ENCODE results near the gene PFN4.
"Not testable (repeated sequence)": the region's sequence is repeated elsewhere in the genome, so short reads cannot be mapped to it uniquely, and the experiment has no call there.

The PFN4 gene, protein sequence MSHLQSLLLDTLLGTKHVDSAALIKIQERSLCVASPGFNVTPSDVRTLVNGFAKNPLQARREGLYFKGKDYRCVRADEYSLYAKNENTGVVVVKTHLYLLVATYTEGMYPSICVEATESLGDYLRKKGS

DNA sequence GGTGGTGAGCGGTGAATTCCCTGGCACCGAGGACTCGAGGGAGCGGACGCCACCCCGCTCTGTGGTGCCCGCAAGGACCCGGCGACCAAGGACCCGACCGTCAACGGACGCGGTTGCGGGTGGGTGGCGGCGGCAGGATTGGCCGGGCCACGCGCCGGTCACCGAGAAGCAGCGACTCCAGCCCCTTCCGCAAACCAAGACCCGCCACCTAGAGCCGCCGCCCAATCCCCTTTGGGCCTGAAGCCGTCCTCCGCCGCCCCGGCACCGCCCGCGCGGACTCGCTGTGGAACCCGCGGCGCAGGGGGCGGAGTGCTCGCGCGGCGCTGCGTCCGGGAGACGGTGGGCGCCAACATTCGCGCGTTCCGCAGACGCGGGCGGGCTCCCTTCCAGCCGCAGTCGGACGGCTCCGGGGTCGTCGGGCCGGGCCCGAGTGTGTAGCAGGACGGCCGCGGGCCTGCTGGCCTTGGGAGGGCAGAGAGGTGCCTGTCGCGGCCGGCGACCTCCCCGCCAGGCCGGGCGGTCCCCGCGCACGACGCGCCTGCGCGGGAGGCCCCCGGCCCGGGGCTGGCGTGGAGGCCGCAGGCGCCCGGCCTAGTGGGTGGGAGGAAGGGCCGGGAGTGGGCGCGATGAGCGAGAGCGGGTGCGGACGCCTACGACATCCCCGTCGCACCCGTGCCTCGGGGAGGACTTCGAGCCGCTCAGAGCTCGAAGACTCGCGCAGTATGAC lies at the start of gene PFN4, which contains the start of gene FAM228B:
TSS of gene PFN4 (minus strand) at position 140 of the 727 bp plus-strand sequence. CDS start 799 bp downstream, outside the sequence.
TSS of gene FAM228B (plus strand) at position 275 of the 727 bp plus-strand sequence. CDS start 893 bp downstream, outside the sequence.
- peak; percentile 19 to 68 (median 34) for DNase-seq (ENCODE audit: low read depth in 3 of 3)

DNA sequence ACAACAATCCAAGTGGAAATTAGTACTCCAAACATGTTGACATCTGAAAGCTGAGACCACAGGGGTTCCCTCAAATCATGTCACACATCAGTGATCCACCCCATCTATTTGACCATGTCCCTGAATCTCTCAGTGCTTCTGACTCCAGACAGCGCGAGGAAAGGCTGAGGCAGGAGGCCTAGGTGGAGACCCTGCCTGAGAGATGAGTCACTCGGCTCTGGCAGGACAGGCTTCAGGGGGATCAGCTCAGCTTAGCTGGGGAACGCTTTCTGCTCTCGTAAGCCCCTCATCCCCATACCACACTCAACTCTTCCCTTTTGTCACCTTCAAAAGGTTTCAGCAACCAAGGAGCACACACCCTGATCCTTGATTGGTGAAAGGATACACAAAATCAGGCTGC lies 45.9 kb upstream of the PFN4 start:
- no peak for DNase-seq (ENCODE audit: low read depth in 3 of 3)

DNA sequence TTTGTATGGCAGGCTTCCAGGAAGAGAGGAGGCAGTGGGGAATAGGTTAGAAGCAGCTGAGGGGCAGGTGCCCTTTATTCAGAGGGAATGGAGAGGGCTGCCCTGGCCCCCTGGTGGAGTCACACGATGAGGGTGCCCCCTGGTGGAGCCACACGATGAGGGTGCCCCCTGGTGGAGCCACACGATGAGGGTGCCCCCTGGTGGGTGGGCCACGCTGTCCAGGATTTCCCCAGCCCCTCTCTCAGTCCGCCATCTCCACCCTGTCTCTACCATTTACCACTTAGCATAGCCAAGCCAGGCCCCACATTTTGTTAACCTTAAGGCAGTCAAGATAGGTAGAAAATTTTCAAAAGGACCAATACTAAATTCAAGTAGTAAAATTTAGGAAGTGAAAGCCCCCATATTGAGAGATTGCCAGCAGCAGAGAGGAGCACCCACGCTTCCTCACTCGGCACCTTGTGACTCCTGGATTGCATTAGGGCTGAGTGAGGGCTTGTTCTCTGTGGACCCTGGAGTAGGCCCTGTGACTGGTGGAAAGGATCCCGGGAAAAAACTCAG lies 41.4 kb upstream of the PFN4 start:
- DNase-seq (ENCODE audit: low read depth in 3 of 3) = peak in 1 of 3 experiments; percentile 39

DNA sequence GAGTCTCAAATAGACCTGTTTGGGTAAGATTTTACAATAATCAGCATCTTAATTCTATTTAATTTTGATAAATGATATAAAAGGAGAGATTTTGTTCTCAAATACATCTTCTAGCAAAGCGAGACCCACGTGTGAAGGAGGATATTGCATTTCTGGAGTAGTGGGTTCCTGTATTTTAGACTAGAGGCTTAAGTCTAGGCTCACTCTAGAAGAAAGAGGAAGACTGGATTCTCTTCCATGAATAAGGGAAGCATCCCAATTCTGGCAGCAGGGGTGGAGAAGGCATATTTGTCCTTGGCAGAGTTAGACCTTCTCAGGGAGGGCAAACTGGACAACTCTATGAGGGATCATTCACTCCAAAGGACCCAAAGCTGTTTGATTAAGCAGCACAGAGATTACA lies 40.5 kb upstream of the PFN4 start:
- DNase-seq (ENCODE audit: low read depth in 3 of 3) = no peak

DNA sequence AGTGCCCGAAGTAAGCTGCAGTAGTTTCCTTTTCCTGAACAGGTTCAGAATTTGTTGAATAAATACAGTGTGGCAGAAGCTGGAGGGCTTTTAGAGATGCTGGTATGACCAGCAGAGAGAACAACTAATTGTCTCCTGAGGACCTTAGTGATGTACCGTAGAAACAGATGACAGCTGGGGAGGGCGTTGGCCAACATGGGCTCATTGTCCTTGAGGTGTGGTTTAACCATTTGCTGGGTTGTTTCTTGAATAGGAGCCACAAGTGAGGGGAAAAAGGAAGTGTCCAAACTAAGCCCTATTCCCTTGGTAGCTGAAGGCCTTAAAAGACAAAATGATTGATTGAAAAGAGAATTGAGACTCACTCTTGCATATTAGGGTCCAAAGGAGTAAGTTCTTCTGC lies 40.1 kb upstream of the PFN4 start:
- DNase-seq (ENCODE audit: low read depth in 3 of 3) = no peak

DNA sequence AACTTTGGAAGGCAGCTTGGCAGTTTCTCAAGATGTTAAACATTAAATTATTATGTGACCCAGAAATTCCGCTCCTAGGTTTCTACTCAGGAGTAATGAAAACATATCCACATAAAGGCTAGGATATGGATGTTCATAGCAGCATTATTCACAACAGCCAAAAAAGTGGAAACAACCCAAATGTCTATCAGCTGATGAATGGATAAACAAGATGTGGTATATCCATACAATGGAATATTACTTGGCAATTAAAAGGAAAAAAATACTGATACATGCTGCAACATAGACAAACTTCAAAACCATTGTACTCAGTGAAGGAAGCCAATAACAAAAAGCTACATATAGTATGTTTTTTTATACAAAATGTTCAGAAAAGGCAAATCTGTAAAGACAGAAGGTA lies 39.4 kb upstream of the PFN4 start:
- no peak for DNase-seq (ENCODE audit: low read depth in 3 of 3)

DNA sequence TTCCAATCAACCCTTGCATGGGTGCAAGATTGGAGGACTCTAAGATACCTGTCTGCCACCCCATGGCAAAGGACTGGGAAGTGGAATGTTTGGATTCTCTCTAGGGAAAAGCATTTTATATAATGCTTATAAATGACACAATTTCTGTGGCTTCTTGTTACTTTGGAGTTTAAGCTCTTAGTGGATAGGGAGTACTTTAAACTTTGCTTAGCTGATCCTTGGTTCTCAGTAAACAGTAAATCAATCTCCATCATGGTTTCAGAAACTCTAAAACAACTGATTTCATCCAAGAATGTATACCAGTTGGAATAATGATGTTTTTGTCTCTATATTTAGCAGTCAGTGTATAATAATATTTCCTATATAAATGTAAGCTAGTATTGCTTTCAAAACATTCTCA lies 37.6 kb upstream of the PFN4 start:
- no peak for DNase-seq (ENCODE audit: low read depth in 3 of 3)

DNA sequence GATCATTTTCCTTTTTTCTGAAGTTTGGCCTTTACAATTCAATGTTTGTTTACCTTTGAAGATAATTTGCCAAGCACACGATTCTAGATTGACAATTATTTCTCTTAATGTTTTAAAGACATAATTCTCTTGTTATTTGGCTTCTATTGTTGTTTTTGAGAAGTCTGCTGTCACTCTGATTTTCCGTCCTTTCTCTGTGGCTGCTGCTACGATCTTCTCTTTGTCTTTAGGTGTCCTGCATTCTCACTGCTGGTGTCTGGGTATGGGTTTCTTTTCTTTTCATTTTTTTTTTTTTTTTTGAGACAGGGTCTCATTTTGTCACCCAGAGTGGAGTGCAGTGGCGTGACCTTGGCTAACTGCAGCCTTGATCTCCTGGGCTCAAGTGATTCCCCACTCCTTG lies 36.6 kb upstream of the PFN4 start:
- DNase-seq (ENCODE audit: low read depth in 3 of 3) = no peak

DNA sequence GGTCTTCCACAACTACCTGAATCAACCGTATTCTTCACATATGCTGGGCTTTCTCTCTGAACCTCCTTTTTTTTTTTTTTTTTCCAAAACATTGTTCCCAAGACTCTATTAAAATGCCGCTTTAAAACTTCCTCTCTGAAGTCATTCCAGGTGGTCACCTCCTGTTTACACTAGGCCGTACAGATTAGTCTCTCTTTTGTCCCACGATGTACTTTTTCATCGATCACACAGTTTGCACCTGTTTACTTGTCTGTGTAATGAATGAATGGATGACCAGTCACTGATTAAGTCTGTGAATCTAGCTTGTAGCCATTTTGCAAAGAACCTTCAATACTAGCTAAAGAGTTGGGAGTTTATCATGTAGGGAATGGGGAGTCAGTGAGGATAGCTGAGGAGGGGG lies 35.0 kb upstream of the PFN4 start:
- DNase-seq (ENCODE audit: low read depth in 3 of 3) = no peak

DNA sequence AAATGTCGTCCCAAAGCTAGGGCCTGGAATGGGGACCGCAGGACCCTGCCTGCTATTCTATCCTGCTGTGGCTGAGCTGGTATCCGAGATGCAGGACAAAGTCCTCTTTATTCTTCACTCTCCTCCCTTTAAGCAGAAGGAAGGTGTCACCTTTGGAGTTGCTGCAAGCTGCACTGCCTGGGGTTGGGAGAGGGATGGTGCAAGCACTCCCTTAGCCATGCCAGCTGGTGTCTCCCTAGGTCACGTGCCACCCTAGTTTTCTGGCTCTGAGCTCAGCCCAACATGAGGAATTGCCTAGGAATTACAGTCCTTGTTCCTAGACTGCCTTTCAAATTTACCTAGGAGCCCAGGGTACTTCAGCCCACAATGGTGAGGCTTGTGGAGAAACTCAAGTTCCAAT lies 30.3 kb upstream of the PFN4 start:
- DNase-seq (ENCODE audit: low read depth in 3 of 3) = no peak

DNA sequence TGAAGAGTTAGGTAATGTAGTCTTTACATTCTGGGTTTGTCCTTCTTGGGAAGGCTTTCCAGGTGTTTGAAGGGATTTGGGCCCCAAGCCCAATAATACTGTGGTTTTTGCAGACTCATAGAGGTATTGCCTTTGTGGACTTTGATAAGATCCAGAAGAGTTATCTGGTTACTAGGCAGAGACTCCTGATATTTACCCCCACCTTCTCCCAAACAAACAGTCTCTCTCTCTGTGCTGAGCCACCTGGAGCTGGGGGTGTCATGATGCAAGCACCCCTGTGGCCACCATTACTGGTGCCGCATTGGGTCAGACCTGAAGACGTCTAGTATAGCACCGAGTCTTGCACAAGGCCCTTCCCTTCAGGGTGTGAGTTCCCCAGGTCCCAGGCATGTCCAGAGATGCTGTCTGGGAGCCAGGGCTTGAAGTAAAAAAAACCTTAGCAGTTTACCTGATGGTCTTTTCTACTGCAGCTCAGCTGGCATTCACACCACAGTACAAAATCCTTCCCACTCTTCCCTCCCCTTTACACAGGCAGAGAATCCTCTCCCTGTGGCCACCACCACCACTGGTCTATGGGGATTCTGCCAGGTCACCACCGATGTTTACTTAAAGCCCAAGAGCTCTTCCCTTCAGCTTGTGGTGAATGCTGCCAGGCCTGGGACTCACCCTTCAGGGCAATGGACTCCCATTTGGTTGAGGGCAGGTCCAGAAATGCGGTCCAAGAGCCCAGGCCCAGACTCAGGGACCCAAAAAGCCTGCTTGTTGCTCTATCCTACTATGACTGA lies 29.5 kb upstream of the PFN4 start:
- no peak for DNase-seq (ENCODE audit: low read depth in 3 of 3)

DNA sequence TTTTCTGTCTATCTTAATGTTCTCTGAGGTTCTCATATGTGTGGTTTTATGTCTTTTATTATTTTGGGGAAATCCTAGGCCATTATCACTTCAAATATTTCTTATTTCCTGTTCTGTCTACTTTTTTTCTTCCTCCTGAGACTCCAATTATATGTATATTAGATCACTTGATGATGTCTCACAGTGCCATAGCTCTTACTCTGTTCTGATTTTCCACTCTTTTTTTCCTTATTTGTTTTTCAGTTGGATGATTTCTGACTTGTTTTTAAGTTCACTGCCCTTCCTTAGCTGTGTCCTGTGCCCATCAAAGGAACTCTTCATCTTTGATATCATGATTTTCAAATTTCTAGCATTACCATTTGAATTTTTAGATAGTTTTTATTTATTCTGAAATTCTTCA lies 24.2 kb upstream of the PFN4 start:
- DNase-seq (ENCODE audit: low read depth in 3 of 3) = no peak

DNA sequence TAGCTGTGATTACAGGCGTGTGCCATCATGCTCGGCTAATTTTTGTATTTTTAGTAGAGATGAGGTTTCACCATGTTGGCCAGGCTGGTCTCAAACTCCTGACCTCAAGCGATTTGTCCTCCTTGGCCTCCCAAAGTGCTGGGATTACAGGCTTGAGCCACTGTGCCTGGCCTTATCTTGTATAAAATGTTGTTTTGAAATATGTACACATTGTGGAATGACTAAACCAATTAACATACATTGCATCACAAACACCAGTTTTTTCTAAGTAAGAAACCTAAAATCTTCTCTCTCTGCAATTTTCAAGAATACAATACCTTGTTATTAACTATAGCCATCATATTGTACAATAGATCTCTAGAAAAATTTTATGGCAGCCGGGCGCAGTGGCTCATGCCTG lies 17.2 kb upstream of the PFN4 start:
- DNase-seq (ENCODE audit: low read depth in 3 of 3) = not testable (repeated sequence)

DNA sequence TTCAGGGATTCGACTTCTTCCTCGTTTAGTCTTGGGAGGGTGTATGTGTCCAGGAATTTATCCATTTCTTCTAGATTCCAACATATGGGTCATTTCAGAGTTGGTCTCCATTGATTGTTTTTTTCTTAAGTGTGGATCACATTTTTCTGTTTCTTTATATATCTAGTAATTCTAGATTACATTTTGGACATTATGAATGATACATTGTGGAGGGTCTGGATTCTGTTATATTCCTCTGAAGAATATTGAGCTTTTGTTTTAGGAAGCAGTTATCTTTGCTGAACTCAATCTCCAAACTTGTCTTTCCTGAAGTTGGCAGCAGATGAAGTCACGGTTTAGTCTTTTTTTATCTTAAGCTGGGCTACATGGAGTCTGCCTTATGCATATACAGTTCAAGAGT lies 9.4 kb upstream of the PFN4 start:
- no peak for DNase-seq (ENCODE audit: low read depth in 3 of 3)

DNA sequence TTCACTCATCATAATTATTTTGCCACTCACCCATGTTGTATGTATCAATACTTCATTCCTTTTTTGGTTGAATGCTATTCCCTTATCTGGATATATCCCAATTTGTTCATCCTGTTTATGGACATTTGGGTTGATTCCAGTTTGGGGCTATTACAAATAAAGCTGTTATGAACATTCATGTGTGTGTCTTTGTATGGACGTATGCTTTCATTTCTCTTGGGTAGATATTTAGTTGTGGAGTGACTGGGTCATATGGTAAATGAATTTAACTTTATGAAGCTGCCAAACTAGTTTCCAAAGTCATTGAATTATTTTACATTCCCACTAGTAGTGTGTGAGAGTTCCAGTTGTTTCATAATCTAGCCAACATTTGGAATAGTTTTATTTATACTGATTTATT lies 2.8 kb upstream of the PFN4 start:
- no peak for DNase-seq (ENCODE audit: low read depth in 3 of 3)

DNA sequence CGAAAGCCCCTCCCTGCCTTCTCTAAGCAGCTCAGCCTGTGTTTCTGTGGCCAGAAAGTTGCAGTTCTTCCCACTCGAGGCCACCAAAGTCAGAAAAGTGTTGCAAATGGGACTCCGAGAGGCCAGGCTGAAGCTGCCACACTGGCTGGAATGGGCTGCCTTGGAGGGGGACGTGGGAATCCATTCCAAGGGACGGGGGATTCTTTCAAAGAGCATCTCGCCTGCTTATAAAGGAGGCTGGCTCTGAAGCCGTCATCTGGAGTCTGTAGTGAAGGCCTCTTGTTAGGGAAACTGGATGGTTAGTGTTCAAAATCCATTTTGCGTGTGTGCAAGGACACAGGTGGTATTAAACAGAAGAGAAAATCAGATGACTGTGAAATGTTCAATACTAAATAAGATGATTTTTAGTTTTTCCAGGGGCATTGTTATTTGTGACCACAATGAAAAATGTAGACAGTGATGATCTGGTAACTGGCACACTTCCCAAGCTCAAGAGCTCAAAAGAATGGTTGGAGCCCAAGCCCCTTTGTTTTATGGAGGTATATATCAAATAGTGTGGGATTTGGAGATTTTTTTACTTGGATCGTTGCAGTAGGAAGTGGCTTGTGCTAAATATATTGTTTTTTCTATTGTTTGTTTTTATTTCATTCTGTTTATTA lies 917 bp upstream of the PFN4 start:
- peak in 1 of 3 experiments; percentile 12 for DNase-seq (ENCODE audit: low read depth in 3 of 3)

DNA sequence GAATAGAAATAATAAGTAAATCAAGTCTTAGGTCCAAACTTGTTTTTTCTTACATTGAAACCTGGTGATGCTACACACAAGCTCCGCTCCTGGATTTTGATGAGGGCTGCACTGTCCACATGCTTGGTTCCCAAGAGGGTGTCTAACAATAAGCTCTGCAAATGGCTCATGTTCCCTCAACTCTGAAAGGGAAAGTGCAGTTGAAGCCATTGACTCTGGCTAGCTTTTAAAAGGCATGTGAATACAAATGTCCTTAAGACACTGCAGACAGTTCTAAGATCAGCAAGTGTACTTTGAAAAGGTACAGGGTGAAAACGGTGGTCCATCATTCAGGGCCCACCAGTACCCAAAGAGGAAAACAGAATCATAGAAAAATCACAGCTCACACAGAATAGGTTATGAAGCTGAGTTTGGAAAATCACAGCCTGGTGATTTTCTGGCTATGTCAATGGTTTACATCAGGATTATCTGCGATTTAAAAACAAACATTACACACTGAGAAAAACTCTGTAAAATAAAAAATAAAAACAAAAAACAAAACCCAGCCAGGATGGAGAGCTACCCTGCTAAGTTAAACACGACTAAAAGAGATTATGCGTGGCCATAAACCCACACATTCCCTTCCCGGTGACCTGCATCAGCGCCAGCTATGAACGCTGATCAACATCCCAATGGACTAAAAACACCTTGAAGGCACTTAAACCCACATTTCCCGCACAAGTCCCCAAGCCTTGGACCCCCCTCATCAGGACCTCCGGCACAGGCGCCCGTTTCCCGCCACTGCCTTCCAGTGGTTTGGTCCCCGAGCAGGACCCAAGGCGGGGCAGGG lies 554 bp downstream of the PFN4 start:
- DNase-seq (ENCODE audit: low read depth in 3 of 3) = no peak

DNA sequence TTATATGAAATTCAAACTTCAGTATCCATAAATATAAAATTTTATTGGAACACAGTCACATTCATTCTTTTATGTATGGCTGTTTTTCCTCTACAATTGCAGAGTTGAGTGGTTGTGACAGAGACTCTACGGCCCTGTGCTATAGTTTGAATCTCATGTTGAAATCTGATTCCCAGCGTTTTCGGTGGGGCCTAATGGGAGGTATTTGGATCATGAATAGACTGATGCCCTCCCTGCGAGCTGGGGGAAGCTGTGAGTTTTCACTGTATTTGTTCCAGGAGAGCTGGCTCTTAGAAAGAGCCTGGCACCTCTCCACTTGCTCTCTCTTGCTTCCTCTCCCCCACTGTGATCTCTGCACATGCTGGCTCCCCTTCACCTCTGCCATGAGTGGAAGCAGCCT lies 1.7 kb downstream of the PFN4 start:
- DNase-seq (ENCODE audit: low read depth in 3 of 3) = no peak

DNA sequence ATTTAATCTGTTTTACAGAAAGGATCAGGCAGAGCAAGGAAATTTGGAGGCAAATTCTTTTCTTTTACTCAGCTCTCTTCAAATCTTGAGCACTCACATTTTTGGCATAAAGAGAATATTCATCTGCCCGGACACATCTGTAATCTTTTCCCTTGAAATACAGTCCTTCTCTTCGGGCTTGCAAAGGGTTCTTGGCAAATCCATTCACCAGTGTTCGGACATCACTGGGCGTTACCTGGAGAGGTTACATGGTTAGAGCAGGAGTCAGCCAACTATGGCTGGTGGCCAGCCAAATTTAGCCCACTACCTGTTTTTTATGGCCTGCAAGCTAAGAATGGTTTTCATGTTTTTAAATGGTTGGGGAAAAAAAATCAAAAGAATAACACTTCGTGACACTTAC lies 2.1 kb downstream of the PFN4 start:
- DNase-seq (ENCODE audit: low read depth in 3 of 3) = no peak

DNA sequence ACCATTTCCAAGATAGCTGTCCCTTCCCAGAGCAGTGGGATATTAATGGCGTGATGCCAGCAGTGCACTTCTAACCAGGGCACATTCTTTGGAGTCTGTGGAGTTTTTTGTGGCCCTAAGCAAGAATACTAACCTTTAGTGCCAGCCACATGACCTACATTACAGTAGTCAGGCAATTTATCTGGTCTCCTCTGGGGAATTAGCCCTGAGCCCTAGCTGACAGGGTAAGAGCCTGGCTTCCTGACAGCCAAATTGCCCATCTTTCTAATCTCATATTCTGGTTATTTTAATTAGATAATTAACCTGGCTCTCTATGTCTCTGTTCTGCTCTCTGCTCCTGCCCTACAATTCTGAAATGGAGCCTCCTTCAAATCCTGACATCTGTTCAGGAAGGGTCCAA lies 5.2 kb downstream of the PFN4 start:
- DNase-seq (ENCODE audit: low read depth in 3 of 3) = no peak

DNA sequence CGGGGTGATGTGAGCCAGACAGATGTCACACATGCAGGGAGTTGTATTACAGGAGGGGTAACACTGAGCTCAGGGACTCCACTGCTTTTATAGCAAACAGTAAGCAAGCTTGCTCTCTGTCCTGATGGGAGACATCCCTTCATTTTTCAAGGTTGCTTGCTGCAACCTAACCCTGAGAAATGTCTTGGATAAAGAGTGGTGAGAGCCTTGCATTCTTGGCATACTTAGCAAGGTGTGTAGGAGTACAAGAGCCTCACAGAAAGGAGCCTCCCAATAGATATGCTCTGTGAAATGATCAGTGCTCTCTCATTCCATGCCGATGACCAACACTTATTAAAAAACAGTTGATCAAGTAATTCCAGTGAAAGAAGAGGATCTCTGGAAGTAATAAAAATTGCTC lies 8.1 kb downstream of the PFN4 start:
- no peak for DNase-seq (ENCODE audit: low read depth in 3 of 3)
